HG02840 (cell line): ENCODE measurements around the gene KCNJ18.
"Not testable (repeated sequence)": the region's sequence is repeated elsewhere in the genome, so short reads cannot be mapped to it uniquely, and the experiment has no call there.

Source experiments
- ATAC-seq: cut with Tn5 transposase; IDR thresholded peaks from one replicate; pipeline ENCODE4 v1.9.1; 2021; ENCODE audit warnings: mild to moderate bottlenecking, moderate library complexity, moderate number of reproducible peaks; ENCODE audit not compliant: unreplicated experiment, low FRiP score

KCNJ18 gene

GRCh38 chr17:21749696-21750531, 57.6 kb downstream of the KCNJ18 start:
- not testable (repeated sequence) for ATAC-seq

GRCh38 chr17:21751111-21751510, 58.8 kb downstream of the KCNJ18 start:
- not testable (repeated sequence) for ATAC-seq
